ENCODE measurements around the gene LHFPL6. TPM values are rescaled to one million over a fixed set of nuclear protein-coding genes. Genes with fewer than 3 reads are reported as not detected.

Gene LHFPL6
- total and polyA plus RNA-seq, 9 of the 15 experiments (the other 6 are each of a cell fraction or from before 2014, with no cell fraction given), result 0.18 TPM; not detected in 8

- Histone ChIP-seq H3K9ac (ENCODE audit: insufficient read depth in 1 of 2, low read depth in 2 of 2, low read length in 2 of 2) (no peak overlapping the region), H3K79me2 (ENCODE audit: control insufficient read depth, insufficient read depth, low read length) (no peaks in the 10 kb centered on the region), H4K20me1 (replicated peaks; ENCODE audit: control insufficient read depth, insufficient read depth, low read length) (no peaks in the 10 kb centered on the region), H3K4me2 (ENCODE audit: insufficient read depth, low read length) (no peak overlapping the region), H2AFZ (ENCODE audit: low read depth, low read length) (no peak overlapping the region), H3K9me3 (replicated peaks; ENCODE audit: control insufficient read depth, insufficient read depth, low read depth, low read length) (no peaks in the 10 kb centered on the region), H3K4me1 (replicated peaks in 1 of 2; ENCODE audit: control insufficient read depth in 2 of 2, insufficient read depth in 2 of 2, low read length in 2 of 2) (no peaks in the 10 kb centered on the region), H3K4me3 (no peak overlapping the region), H3K27ac (ENCODE audit: extremely low read depth, low read depth, low read length) (no peak overlapping the region), H3K36me3 (ENCODE audit: control insufficient read depth, insufficient read depth, low read length) (no peaks in the 10 kb centered on the region), H3K27me3 (ENCODE audit: control insufficient read depth in 2 of 2, insufficient read depth in 2 of 2, low read length in 2 of 2) (no peaks in the 10 kb centered on the region), H3K9me1 (ENCODE audit: control insufficient read depth, insufficient read depth, low read length) (no peaks in the 10 kb centered on the region)
- in situ Hi-C loops (cut with MboI), result no loop called here
- no TSS peak for BruUV-seq (replicated peaks)
- CTCF ChIA-PET (ENCODE audit: low intra/inter-chr PET ratio), result no interaction called here
- POLR2A ChIA-PET, result no interaction called here
- no peak for FAIRE-seq
- intact Hi-C loops (cut with micrococcal nuclease), result no loop called here
- DNase-seq (ENCODE audit: extremely low read depth in 1 of 4, low spot score in 3 of 4), result no peak
- WGBS (ENCODE audit: insufficient coverage, low coverage, missing lambda C conversion rate), result 0% methylated on average over 3 of the region's 4 CpGs
- no peak for ATAC-seq
- TF ChIP-seq MAFK (IDR thresholded peaks at IDR 0.05; ENCODE audit: low read length) (peak; percentile 57; the same call in 1 of the 2 replicates), C11orf30 (IDR thresholded peaks at IDR 0.05; ENCODE audit: low read depth) (peak; percentile 14; the same call in 1 of the 2 replicates), ZNF655 (CRISPR knock-in tag; IDR thresholded peaks at IDR 0.05) (no peak), MAFG (tag; conservative IDR thresholded peaks at IDR 0.05) (0 out of 2 replicates have a peak, but pooled peaks have one; percentile 6), MAFF (IDR thresholded peaks at IDR 0.05; ENCODE audit: low read length) (peak; percentile 34), ZNF316 (IDR thresholded peaks at IDR 0.05) (peak; percentile 29; the same call in 1 of the 2 replicates)
Observed at GRCh38 chr13:39379667-39380655, 223.0 kb downstream of the LHFPL6 start.
